WERI-Rb-1 (cell line): Measurements from ENCODE around the gene DOK1.
A peak's percentile ranks its signal among the peaks of the same experiment; 100 is the strongest.

ENCODE experiments used
- DNase-seq: peaks from one replicate; pipeline ENCODE4 v3.0.0-alpha.2; 2020
- H3K27ac ChIP-seq: fragments of 250-450 bp; sonication (Bioruptor Pico); 2 replicates; pipeline ENCODE4 v1.5.1; 2020; ENCODE audit warnings: mild to moderate bottlenecking, moderate library complexity
- H3K27me3 ChIP-seq: fragments of 250-450 bp; sonication (Bioruptor Pico); 2 replicates; pipeline ENCODE4 v1.5.1; 2021; ENCODE audit warnings: mild to moderate bottlenecking, low read depth, moderate library complexity; ENCODE audit not compliant: insufficient read depth, severe bottlenecking
- H3K36me3 ChIP-seq: fragments of 250-450 bp; sonication (Bioruptor Pico); 2 replicates; pipeline ENCODE4 v1.5.1; 2020; ENCODE audit warnings: mild to moderate bottlenecking, moderate library complexity
- H3K4me3 ChIP-seq: 2 replicates; pipeline ENCODE4 v1.5.1; 2011; ENCODE audit warnings: low read depth, mild to moderate bottlenecking, control low read depth, low read length
- H3K9me3 ChIP-seq: fragments of 250-450 bp; sonication (Bioruptor Pico); 2 replicates; pipeline ENCODE4 v1.5.1; 2021; ENCODE audit warnings: mild to moderate bottlenecking, moderate library complexity; ENCODE audit not compliant: severe bottlenecking
- CTCF ChIP-seq: IDR thresholded peaks from 2 replicates; pipeline ENCODE4 v1.5.1; 2011; ENCODE audit warnings: low read depth, mild to moderate bottlenecking, control low read depth, inconsistent platforms, low read length

The DOK1 gene

GRCh38 chr2:74540291-74540690 is 14.2 kb upstream of the DOK1 start:
- Histone ChIP-seq H3K9me3 (no peaks in the 10 kb centered on the region), H3K27ac (no peak overlapping the region), H3K36me3 (peaks cover 6% of the 10 kb centered on the region), H3K4me3 (no peak overlapping the region), H3K27me3 (no peaks in the 10 kb centered on the region)
- no peak for DNase-seq
- no peak for TF ChIP-seq CTCF

- Histone ChIP-seq H3K27ac (no peak overlapping the region), H3K36me3 (peaks cover 9% of the 10 kb centered on the region), H3K27me3 (no peaks in the 10 kb centered on the region), H3K9me3 (no peaks in the 10 kb centered on the region), H3K4me3 (no peak overlapping the region)
- TF ChIP-seq CTCF, result no peak
- no peak for DNase-seq
Observed at GRCh38 chr2:74542978-74543377, 11.5 kb upstream of the DOK1 start.

- DNase-seq, result no peak
- H3K9me3 ChIP-seq, result no peaks in the 10 kb centered on the region
- no peaks in the 10 kb centered on the region for H3K27me3 ChIP-seq
- no peak overlapping the region for H3K4me3 ChIP-seq
- TF ChIP-seq CTCF, result peak; percentile 18; the same call in 1 of the 2 replicates
- H3K36me3 ChIP-seq, result peaks cover 11% of the 10 kb centered on the region
- no peak overlapping the region for H3K27ac ChIP-seq
Observed at GRCh38 chr2:74544634-74545033, 9.9 kb upstream of the DOK1 start.

- TF ChIP-seq CTCF, result no peak
- H3K9me3 ChIP-seq, result no peaks in the 10 kb centered on the region
- H3K27ac ChIP-seq, result no peak overlapping the region
- H3K27me3 ChIP-seq, result no peaks in the 10 kb centered on the region
- DNase-seq, result no peak
- H3K4me3 ChIP-seq, result no peak overlapping the region
- peaks cover 8% of the 10 kb centered on the region for H3K36me3 ChIP-seq
Observed at GRCh38 chr2:74546004-74546403, 8.5 kb upstream of the DOK1 start.

GRCh38 chr2:74548285-74548899 is 6.1 kb upstream of the DOK1 start:
- Histone ChIP-seq H3K36me3 (peaks cover 10% of the 10 kb centered on the region), H3K4me3 (peak overlapping the region; percentile 80), H3K27ac (peak overlapping the region; percentile 98), H3K27me3 (no peaks in the 10 kb centered on the region), H3K9me3 (no peaks in the 10 kb centered on the region)
- no peak for TF ChIP-seq CTCF
- DNase-seq, result peak; percentile 74
